Mucosa of descending colon (tissue), 3 donors: ENCODE measurements around the gene EPB41L1. TPM values are rescaled to one million over a fixed set of nuclear protein-coding genes. Genes with fewer than 3 reads are reported as not detected.

Experiments
- ATAC-seq: fragments of 200-7000 bp; cut with Tn5 transposase; one replicate; pipeline ENCODE4 v1.9.1; 2020; ENCODE audit warnings: mild to moderate bottlenecking, moderate library complexity
- DNase-seq, 3 donors: peaks; one replicate each; pipeline ENCODE4 v3.0.0-alpha.2; 2020
- H3K36me3 ChIP-seq: fragments of 200-600 bp; one replicate; pipeline ENCODE4 v1.8.0; 2021; ENCODE audit warnings: low read depth, mild to moderate bottlenecking
- H3K4me1 ChIP-seq: fragments of 200-600 bp; one replicate; pipeline ENCODE4 v1.8.0; 2021; ENCODE audit warnings: low read depth, mild to moderate bottlenecking
- H3K4me3 ChIP-seq: fragments of 200-600 bp; one replicate; pipeline ENCODE4 v1.8.0; 2021; ENCODE audit warnings: mild to moderate bottlenecking
- H3K9me3 ChIP-seq: fragments of 200-600 bp; one replicate; pipeline ENCODE4 v1.8.0; 2021; ENCODE audit warnings: mild to moderate bottlenecking
- CTCF ChIP-seq: fragments of 200-600 bp; IDR thresholded peaks from one replicate; pipeline ENCODE4 v1.8.0; 2022; ENCODE audit warnings: antibody characterized with exemption, mild to moderate bottlenecking
- intact Hi-C, 2 donors: fragments of 100-400 bp; cut with DNase I in 1 of 2; cut with micrococcal nuclease in 1 of 2; formaldehyde crosslinking; loops; one replicate each; pipeline versions ENCODE4 v1.11.0 to v1.11.1; 2022; cut with DNase I, micrococcal nuclease
- total RNA-seq, 3 donors: library from RNA; stranded (reverse); fragmentation: NEBNext Ultra II Directional in 2 of 3; extraction: Animal tissue kit (Norgen Biotek cat#: 25700) in 2 of 3; gene quantifications; one replicate each; pipeline versions ENCODE4 v1.2.1 to v1.2.4, GENCODE V29; 2021 to 2023
- donor health status: DM: no; HTN: no; CAD: no; lungs with moderate emphysema.
- donor health status: DM: no; HTN: no; CAD: no.
- donor health status: DM: no; HTN: yes; CAD: no.

EPB41L1 gene
- total RNA-seq, 3 donors from 2014 or later = 41.0 to 95.3 (median 71.7) TPM

- H3K36me3 ChIP-seq = no peaks in the 10 kb centered on the region
- DNase-seq (peak in 1 of 3 donors; percentile 3), ATAC-seq (no peak)
- H3K4me1 ChIP-seq = no peaks in the 10 kb centered on the region
- H3K9me3 ChIP-seq = no peaks in the 10 kb centered on the region
- no peak for TF ChIP-seq CTCF
- no peak overlapping the region for H3K4me3 ChIP-seq
- intact Hi-C loops = no loop called here
These were observed 21.0 kb downstream of the EPB41L1 start for GRCh38 chr20:36175475-36175995.

GRCh38 chr20:36177716-36178115 lies 23.2 kb downstream of the EPB41L1 start:
- TF ChIP-seq CTCF = no peak
- H3K36me3 ChIP-seq = no peaks in the 10 kb centered on the region
- no peak for ATAC-seq
- intact Hi-C loops = no loop called here
- peak in 1 of 3 donors; percentile 14 for DNase-seq
- no peaks in the 10 kb centered on the region for H3K4me1 ChIP-seq
- H3K9me3 ChIP-seq = no peaks in the 10 kb centered on the region
- no peak overlapping the region for H3K4me3 ChIP-seq

GRCh38 chr20:36179170-36179945 lies 24.8 kb downstream of the EPB41L1 start:
- no peaks in the 10 kb centered on the region for H3K4me1 ChIP-seq
- intact Hi-C loops = no loop called here
- no peak overlapping the region for H3K4me3 ChIP-seq
- TF ChIP-seq CTCF = no peak
- no peaks in the 10 kb centered on the region for H3K9me3 ChIP-seq
- DNase-seq (peak in 1 of 3 donors; percentile 16), ATAC-seq (no peak)
- no peaks in the 10 kb centered on the region for H3K36me3 ChIP-seq

- no peak for ATAC-seq
- intact Hi-C loops = no loop called here
- no peaks in the 10 kb centered on the region for H3K4me1 ChIP-seq
- no peak for DNase-seq
- H3K9me3 ChIP-seq = no peaks in the 10 kb centered on the region
- H3K36me3 ChIP-seq = no peaks in the 10 kb centered on the region
- no peak overlapping the region for H3K4me3 ChIP-seq
- TF ChIP-seq CTCF = no peak
These were observed 25.8 kb downstream of the EPB41L1 start for GRCh38 chr20:36180323-36180722.

GRCh38 chr20:36181934-36182603 lies 27.5 kb downstream of the EPB41L1 start:
- no peak for TF ChIP-seq CTCF

More at GRCh38 chr20:36181934-36182603, 27.5 kb downstream of the EPB41L1 start:
- intact Hi-C loops = no loop called here
- Histone ChIP-seq H3K9me3 (no peaks in the 10 kb centered on the region), H3K4me3 (no peak overlapping the region), H3K36me3 (no peaks in the 10 kb centered on the region), H3K4me1 (no peaks in the 10 kb centered on the region)
- DNase-seq (no peak), ATAC-seq (no peak)
